HG02623 (cell line): Measurements from ENCODE around the gene SLC17A3.

Source experiments
- ATAC-seq: cut with Tn5 transposase; IDR thresholded peaks from one replicate; pipeline ENCODE4 v1.9.1; 2021; ENCODE audit warnings: moderate library complexity; ENCODE audit not compliant: unreplicated experiment

Gene SLC17A3

GRCh38 chr6:25874118-25874517 lies at the start of gene SLC17A3:
SLC17A3 (minus strand) TSS chr6:25874243; CDS start chr6:25868387, 5,856 bp downstream.
- ATAC-seq: no peak

DNA sequence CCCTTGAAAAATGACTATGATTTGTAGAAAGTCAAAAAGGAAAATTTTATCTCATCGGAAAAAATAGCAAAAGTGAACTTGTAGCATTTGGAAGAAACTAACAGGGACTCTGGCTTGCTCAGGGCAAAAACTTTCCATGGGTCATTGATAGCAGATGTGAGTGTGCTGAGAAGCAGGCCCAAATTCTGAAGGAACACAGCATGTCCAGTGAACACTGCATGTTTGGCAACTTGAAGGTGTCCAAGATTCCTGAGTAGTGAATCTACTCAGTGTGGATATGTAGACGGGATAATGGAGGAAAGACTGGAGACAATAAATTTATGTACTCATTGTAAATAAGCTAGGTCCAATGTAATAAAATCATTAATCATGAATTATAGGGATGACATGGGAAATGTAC lies 48.3 kb upstream of the SLC17A3 start:
- no peak for ATAC-seq

DNA sequence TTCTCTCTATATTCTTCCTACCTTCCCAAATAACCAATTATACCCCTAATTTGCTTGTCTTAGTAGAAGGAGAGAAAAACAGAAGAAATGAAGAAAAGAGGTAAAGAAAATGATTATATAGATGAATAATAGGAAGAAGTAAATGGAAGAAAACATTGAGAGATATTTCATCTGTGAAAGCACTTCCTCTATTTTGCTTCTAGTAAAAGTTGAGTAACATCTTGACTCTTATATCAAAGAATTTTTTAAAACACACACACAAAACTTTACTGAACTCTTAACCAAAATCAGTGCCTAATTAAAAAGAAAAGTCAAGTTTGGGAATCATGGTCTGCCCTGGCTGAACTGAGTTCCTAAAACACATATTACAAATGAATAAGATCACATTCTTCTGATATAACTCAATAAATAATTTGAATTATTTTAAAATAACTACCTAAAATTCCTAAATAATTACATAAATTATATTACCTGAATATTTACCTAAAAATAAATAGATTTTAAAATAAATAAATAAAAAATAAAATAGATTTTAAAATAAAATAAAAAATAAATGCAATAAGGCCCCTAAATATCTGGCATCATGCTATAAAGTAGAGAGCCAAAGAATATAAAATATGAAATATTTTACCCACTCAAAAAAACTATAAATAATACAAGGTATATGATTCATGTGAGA lies 47.6 kb upstream of the SLC17A3 start:
- no peak for ATAC-seq

DNA sequence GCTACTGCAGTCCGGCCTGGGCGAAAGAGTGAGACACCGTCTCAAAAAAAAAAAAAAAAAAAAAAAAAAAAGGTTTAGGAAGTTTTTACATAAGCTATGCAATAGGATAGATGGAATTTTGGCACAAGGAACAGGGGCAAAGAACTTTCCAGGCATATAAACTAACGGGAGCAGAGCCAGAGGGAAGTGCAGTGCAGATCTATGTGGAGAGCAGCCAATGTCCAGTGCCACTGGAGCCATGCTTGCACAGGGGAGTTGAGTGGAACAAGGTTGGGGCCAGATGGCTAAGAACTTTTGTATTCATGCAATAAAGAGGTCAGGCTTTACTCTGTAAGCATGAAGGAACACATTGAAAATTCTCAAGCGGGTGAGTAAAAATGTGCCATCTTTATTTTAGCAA lies 45.6 kb upstream of the SLC17A3 start:
- ATAC-seq: no peak

GRCh38 chr6:25918083-25918683 lies 44.1 kb upstream of the SLC17A3 start:
- ATAC-seq: no peak

DNA sequence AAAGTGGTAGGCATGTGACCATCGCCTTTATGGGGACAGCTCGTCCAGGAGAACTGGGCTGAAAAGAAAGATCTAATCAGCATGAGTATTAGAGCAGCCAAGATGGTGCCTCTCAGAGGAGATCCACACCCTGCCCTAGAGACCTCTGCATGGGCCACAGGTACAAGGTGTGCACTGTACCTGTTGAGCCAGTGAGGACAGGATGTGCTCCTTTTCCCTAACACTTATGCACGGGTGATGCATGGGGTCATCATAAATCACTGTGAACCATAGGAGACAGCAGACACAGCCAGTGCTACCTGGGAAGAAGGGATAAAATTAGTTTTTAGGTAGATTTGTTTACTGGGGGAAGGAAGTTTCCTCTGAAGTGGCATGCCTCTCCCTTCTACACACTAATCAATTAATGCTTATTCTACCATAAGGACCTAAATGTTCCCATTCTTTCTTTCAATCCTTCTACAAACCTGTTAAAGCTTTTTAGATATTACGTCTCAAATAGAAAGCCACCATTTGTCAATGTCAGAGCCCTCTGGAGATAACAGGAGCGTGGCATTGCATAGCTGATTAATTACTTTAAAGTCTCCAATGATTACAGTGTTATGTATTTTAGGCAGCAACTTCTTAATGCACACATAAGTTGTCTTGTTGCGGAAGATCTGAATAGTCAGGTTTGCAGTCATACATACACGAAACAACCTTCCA lies 42.9 kb upstream of the SLC17A3 start:
- no peak for ATAC-seq

GRCh38 chr6:25916330-25916729 lies 42.3 kb upstream of the SLC17A3 start:
- no peak for ATAC-seq

DNA sequence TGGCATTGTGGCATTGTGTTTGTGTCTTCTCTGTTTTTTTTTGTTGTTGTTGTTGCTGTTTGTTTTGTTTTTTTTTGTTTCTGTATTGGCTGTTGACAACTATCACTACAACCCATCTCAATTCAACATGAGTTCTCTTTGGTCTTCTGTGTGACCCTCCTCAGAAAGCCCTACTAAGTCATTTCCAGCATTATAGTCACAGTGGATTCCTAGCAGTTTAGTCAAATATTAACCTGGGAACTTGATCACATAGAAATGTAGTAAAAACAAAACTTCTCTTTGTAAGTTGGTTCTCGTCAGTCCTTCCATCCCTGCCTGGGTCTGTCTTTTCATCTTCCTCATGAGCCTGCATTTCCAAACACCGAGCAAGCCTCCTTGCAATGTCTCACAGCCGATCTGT lies 39.7 kb upstream of the SLC17A3 start:
- no peak for ATAC-seq

DNA sequence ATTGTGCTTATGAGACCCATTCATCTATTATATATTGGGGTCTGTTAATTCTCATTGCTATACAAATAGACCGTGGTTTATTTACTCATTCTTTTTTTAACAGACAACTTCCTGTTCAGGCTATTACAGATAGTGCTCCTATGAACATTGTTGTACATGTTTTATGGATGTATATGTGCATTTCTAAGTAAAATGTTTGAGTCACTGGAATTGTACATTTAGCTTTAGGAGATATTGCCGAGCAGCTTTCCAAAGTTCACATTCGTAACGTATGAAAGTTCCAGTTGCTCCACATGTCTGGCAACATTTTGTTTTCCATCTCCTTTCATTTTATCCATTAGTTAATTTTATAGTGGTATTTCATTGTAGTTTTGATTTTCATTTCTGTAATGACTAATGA lies 37.3 kb upstream of the SLC17A3 start:
- no peak for ATAC-seq

DNA sequence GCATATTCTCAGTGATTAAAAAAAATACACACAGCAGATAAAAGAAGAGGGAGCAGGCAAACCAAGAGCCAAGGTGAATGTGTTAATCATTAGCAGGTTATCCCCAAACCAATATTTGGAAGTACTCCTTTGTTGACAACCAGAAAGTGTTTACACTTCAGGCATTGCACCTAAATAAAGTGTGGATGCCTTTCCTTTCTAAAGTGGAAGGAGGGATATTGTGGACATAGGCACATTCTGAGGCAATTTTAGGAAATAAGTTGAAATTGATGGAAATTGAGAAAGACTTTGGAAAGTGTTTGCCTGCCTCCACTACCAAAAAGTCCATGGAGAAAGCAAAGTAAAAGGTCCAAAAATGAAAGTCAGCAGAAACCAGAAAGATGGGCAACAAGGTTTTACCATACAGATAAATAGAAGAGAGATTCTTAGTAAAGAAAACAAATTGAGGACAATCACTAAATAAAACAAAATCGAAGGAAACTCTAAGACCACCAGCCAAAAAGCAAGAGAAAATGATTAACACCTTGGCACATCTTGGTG lies 33.5 kb upstream of the SLC17A3 start:
- ATAC-seq: no peak

DNA sequence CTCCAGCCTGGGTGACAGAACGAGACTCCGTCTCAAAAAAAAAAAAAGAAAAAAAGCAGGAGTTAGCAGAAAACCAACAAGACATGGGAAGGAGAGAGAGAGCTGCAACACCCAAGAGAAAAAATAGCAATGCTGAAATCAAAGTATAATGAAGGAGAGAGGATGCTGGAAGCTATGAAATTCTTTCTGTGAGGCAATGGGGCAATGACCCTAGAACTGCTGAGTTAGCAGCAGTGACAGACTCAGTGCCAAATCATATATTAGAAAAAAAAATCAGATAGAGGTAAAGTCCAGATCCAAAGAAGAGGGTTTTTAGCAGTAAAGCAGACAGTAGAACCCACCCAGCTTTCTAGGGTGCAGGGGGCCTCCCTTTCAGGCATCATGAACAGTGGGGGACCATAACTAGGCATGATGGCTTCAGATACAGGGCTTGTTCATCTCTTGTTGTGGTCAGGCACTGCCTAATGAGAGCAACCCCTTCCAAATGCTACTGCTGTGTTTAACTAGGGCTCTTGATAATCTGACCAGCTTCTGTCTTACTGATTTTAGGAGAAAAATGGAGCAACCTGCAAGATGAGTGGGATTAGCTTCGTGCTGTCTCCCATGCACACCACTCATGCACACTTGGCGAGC lies 29.5 kb upstream of the SLC17A3 start:
- ATAC-seq: no peak

DNA sequence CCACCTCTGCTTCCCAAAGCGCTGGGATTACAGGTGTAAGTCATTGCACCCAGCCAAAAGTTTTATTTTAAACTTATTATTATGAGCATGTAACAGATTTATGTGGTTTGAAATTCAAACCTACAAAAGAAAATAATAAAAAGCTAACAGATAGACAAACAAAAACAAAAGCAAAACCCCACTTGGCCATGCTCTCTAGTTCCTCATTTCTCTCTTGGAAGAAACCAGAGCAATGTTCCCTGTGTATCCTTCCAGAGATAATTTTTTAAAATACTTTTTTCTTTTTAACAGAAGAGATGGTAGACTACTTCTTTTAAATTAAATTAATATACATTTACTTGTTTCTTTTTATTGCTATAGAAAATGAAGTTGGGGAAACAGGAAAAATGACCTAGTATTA lies 28.0 kb upstream of the SLC17A3 start:
- no peak for ATAC-seq

- no peak for ATAC-seq
Observed at GRCh38 chr6:25900843-25901242, 26.8 kb upstream of the SLC17A3 start.

- no peak for ATAC-seq
Observed at GRCh38 chr6:25899580-25900408, 25.8 kb upstream of the SLC17A3 start.

DNA sequence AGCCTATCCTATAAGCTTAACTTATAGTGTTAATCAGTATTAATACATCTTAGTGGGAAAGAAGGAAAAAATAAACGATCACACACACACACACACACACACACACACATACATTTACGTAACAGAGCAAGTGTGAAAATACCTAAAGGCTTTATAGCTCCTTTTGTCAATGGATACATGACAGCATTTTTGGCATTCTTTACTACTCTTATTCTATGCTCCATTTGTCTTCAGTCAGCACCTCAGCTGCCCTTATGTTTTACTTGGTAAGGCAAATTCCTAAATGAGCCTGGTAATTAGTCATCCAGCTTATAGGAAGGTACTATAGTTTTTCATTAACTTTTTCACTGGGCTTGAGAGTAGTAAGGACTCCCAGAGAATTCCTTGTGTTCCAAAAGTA lies 25.1 kb upstream of the SLC17A3 start:
- no peak for ATAC-seq

- ATAC-seq: no peak
Observed at GRCh38 chr6:25898289-25898977, 24.4 kb upstream of the SLC17A3 start.

GRCh38 chr6:25896252-25896651 lies 22.2 kb upstream of the SLC17A3 start:
- no peak for ATAC-seq

- ATAC-seq: no peak
Observed at GRCh38 chr6:25895771-25896170, 21.7 kb upstream of the SLC17A3 start.

DNA sequence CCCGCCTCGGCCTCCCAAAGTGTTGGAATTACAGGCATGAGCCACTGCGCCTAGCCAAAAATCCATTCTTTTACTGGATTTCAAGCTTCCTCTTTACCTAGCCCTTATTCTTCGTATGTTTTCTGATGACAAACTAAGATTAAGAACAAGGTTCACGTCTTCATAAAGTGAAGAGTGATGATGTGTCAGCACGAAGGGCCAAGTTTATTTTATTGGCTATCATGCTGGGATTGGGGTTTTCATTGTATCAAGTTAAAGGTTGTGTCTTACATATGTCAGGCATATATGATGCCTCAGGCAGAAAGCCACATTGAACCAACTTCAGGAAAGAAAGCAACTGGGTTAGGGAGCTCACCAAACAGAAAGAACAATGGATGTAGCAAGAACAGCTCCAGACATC lies 19.7 kb upstream of the SLC17A3 start:
- ATAC-seq: no peak

GRCh38 chr6:25892877-25893276 lies 18.8 kb upstream of the SLC17A3 start:
- ATAC-seq: no peak
